Fibroblast of skin of right biceps (primary cell): ENCODE data around the gene SCTR.

Experiments used
- DNase-seq: peaks from one replicate; pipeline ENCODE4 v3.0.0-alpha.2; 2013

Gene SCTR

GRCh38 chr2:119522671-119523070 lies 1.6 kb downstream of the SCTR start:
- no peak for DNase-seq

GRCh38 chr2:119521433-119522050 lies 2.7 kb downstream of the SCTR start:
- no peak for DNase-seq

- no peak for DNase-seq
These were observed 3.4 kb downstream of the SCTR start for GRCh38 chr2:119520696-119521432.

GRCh38 chr2:119519057-119519408 lies 5.2 kb downstream of the SCTR start:
- no peak for DNase-seq

- no peak for DNase-seq
These were observed 5.8 kb downstream of the SCTR start for GRCh38 chr2:119518401-119519056.

- DNase-seq: peak; percentile 35
These were observed 6.8 kb downstream of the SCTR start for GRCh38 chr2:119517433-119517832.

GRCh38 chr2:119516121-119516520 lies 8.2 kb downstream of the SCTR start:
- DNase-seq: no peak

- DNase-seq: no peak
These were observed 10.5 kb downstream of the SCTR start for GRCh38 chr2:119513832-119514231.

- DNase-seq: no peak
These were observed 11.3 kb downstream of the SCTR start for GRCh38 chr2:119512946-119513345.

- no peak for DNase-seq
These were observed 12.3 kb downstream of the SCTR start for GRCh38 chr2:119511989-119512388.

GRCh38 chr2:119508756-119509155 lies 15.5 kb downstream of the SCTR start:
- no peak for DNase-seq

- DNase-seq: no peak
These were observed 27.6 kb downstream of the SCTR start for GRCh38 chr2:119496682-119497081.

- no peak for DNase-seq
These were observed 28.3 kb downstream of the SCTR start for GRCh38 chr2:119495948-119496347.

GRCh38 chr2:119494163-119494790 lies 30.0 kb downstream of the SCTR start:
- DNase-seq: no peak

GRCh38 chr2:119491776-119492525 lies 32.3 kb downstream of the SCTR start:
- DNase-seq: peak; percentile 88

- no peak for DNase-seq
These were observed 33.6 kb downstream of the SCTR start for GRCh38 chr2:119490653-119491195.

GRCh38 chr2:119490106-119490505 lies 34.2 kb downstream of the SCTR start:
- DNase-seq: no peak

- DNase-seq: no peak
These were observed 34.9 kb downstream of the SCTR start for GRCh38 chr2:119489232-119489952.

- DNase-seq: no peak
These were observed 35.8 kb downstream of the SCTR start for GRCh38 chr2:119488245-119489214.

GRCh38 chr2:119487434-119488244 lies 36.6 kb downstream of the SCTR start:
- DNase-seq: no peak
